Measurements from ENCODE around the gene HAPSTR1.

DNA sequence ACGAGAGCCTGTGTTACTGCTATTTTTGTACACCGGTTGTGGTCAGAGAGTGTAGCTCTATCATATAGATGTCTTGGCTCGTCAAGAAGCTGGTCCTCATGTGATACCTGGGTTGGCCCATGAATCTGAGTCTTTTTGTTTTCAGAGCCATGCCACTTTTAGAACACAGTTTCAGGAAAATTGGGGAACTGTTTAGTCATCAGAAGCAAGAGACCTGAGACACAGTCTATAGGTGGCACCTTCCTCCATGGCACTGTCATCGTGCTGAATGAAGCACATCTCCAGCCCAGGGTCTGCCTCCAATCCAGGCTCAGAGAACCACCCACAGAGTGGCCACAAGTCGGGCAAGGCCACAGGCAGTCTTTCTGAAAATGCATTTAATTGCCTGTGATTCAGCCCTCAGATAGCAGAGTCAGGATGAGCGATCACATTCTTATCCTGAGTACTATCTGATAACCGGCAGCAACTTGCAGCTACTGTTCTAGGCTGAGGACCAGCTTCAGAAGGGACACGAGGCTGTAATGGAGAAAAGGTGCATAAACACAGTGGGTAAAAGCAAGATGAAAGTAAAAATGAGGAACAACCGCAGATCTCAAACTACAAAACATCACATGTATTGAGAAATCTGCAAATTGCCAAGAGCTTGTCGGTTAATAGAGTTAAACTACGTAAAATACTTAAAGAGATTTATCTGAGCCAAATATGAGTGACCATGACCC, 14.2 kb upstream of the HAPSTR1 start:
- TF ChIP-seq RFX5 (IDR thresholded peaks at IDR 0.05; ENCODE audit: low read depth, low read length) = no peak
- TF ChIP-seq, protein P1, sequence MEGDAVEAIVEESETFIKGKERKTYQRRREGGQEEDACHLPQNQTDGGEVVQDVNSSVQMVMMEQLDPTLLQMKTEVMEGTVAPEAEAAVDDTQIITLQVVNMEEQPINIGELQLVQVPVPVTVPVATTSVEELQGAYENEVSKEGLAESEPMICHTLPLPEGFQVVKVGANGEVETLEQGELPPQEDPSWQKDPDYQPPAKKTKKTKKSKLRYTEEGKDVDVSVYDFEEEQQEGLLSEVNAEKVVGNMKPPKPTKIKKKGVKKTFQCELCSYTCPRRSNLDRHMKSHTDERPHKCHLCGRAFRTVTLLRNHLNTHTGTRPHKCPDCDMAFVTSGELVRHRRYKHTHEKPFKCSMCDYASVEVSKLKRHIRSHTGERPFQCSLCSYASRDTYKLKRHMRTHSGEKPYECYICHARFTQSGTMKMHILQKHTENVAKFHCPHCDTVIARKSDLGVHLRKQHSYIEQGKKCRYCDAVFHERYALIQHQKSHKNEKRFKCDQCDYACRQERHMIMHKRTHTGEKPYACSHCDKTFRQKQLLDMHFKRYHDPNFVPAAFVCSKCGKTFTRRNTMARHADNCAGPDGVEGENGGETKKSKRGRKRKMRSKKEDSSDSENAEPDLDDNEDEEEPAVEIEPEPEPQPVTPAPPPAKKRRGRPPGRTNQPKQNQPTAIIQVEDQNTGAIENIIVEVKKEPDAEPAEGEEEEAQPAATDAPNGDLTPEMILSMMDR (conservative IDR thresholded peaks at IDR 0.05; ENCODE audit: low read depth, low read length) = no peak
- TF ChIP-seq, protein P2, sequence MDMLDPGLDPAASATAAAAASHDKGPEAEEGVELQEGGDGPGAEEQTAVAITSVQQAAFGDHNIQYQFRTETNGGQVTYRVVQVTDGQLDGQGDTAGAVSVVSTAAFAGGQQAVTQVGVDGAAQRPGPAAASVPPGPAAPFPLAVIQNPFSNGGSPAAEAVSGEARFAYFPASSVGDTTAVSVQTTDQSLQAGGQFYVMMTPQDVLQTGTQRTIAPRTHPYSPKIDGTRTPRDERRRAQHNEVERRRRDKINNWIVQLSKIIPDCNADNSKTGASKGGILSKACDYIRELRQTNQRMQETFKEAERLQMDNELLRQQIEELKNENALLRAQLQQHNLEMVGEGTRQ (IDR thresholded peaks at IDR 0.05; ENCODE audit: low read depth, low read length) = no peak
- TF ChIP-seq RCOR1 (IDR thresholded peaks at IDR 0.05; ENCODE audit: insufficient replicate concordance, low read length) = no peak
- TF ChIP-seq MAFK (IDR thresholded peaks at IDR 0.05; ENCODE audit: low read depth, low read length) = peak; percentile 46; the same call in 1 of the 2 replicates
- TF ChIP-seq RAD21 (IDR thresholded peaks at IDR 0.05; ENCODE audit: low read length) = no peak; the same call in 1 of the 2 replicates
- TF ChIP-seq BHLHE40 (IDR thresholded peaks at IDR 0.05; ENCODE audit: low read depth, low read length) = peak; percentile 58
- no peak for TF ChIP-seq POLR2A (IDR thresholded peaks at IDR 0.05; ENCODE audit: low read depth, low read length)
- no peak for TF ChIP-seq MAZ (IDR thresholded peaks at IDR 0.05; ENCODE audit: borderline replicate concordance, low read depth, low read length)
- TF ChIP-seq SMC3 (IDR thresholded peaks at IDR 0.05; ENCODE audit: low read depth, low read length) = no peak

Data from IMR-90 (cell line).